Measurements from ENCODE around the gene PHOX2B. TPM values are rescaled to one million over a fixed set of nuclear protein-coding genes. Genes with fewer than 3 reads are reported as not detected.

Gene PHOX2B
- total RNA-seq, 6 experiments from 2014 or later, result not detected

- intact Hi-C loops (cut with DNase I), result no loop called here
- WGBS (ENCODE audit: insufficient coverage, low coverage, low lambda C conversion rate, missing lambda C conversion rate), result 70% methylated on average over 3 of the region's 3 CpGs
Measured at GRCh38 chr4:41701983-41702382, 46.5 kb downstream of the PHOX2B start.

GRCh38 chr4:41696763-41697162 is 51.8 kb downstream of the PHOX2B start:
- H3K27ac ChIP-seq, result no peak overlapping the region
- DNase-seq, result no peak
- H3K4me3 ChIP-seq, result no peak overlapping the region
- H3K9me3 ChIP-seq, result no peaks in the 10 kb centered on the region
- TF ChIP-seq CTCF (IDR thresholded peaks at IDR 0.05) (no peak), POLR2A (IDR thresholded peaks at IDR 0.05) (no peak)
- no peaks in the 10 kb centered on the region for H3K4me1 ChIP-seq
- H3K36me3 ChIP-seq, result no peaks in the 10 kb centered on the region
- WGBS (ENCODE audit: insufficient coverage, low coverage, low lambda C conversion rate, missing lambda C conversion rate), result 60% methylated on average over 4 of the region's 4 CpGs
- intact Hi-C loops (cut with DNase I), result loop anchor here in 1 of 2 donors (10.0 kb wide), 1 partner anchor 188 kb away; no protein-coding TSS in a partner anchor
- ATAC-seq, result no peak
- no peaks in the 10 kb centered on the region for H3K27me3 ChIP-seq

More at GRCh38 chr4:41701983-41702382, 46.5 kb downstream of the PHOX2B start:
- no peak overlapping the region for H3K27ac ChIP-seq
- H3K4me1 ChIP-seq, result no peaks in the 10 kb centered on the region
- DNase-seq (no peak), ATAC-seq (no peak)
- no peaks in the 10 kb centered on the region for H3K36me3 ChIP-seq
- H3K9me3 ChIP-seq, result no peaks in the 10 kb centered on the region
- TF ChIP-seq POLR2A (IDR thresholded peaks at IDR 0.05) (no peak), CTCF (IDR thresholded peaks at IDR 0.05) (no peak)
- H3K27me3 ChIP-seq, result no peaks in the 10 kb centered on the region
- H3K4me3 ChIP-seq, result no peak overlapping the region

GRCh38 chr4:41696131-41696530 is 52.4 kb downstream of the PHOX2B start:
- intact Hi-C loops (cut with DNase I), result loop anchor here in 1 of 2 donors (10.0 kb wide), 1 partner anchor 189 kb away; no protein-coding TSS in a partner anchor
- Histone ChIP-seq H3K9me3 (no peaks in the 10 kb centered on the region), H3K36me3 (no peaks in the 10 kb centered on the region), H3K4me3 (no peak overlapping the region), H3K27me3 (no peaks in the 10 kb centered on the region), H3K27ac (no peak overlapping the region), H3K4me1 (no peaks in the 10 kb centered on the region)
- no peak for ATAC-seq
- TF ChIP-seq POLR2A (IDR thresholded peaks at IDR 0.05) (no peak), CTCF (IDR thresholded peaks at IDR 0.05) (no peak)
- 85% methylated on average over 3 of the region's 3 CpGs for WGBS (ENCODE audit: insufficient coverage, low coverage, low lambda C conversion rate, missing lambda C conversion rate)
- DNase-seq, result no peak

Small RNAs within 50 kb of the gene (small RNA-seq; reads per million reads assigned to genes)
- gene RNU1-49P, result 0 reads per million in 2 experiments

Other genes starting within 250 kb of the PHOX2B start
- 10 to 100 TPM in 4 of 6 experiments, 1 to 10 TPM in 2; 8.3 to 26.9 (median 12.9) TPM for gene LIMCH1, start 210.6 kb downstream of the PHOX2B start, total RNA-seq
- gene TMEM33, start 186.7 kb upstream of the PHOX2B start, total RNA-seq, result 10 to 100 TPM; 48.9 to 82.7 (median 60.8) TPM
- gene DCAF4L1, start 233.0 kb upstream of the PHOX2B start, total RNA-seq, result under 1 TPM; 0.04 to 0.31 (median 0.15) TPM
- 10 to 100 TPM; 23.2 to 34.1 (median 25.6) TPM for gene SLC30A9, start 241.8 kb upstream of the PHOX2B start, total RNA-seq